Bronchial epithelial cell (primary cell): ENCODE measurements around the gene SBNO2. TPM values are rescaled to one million over a fixed set of nuclear protein-coding genes. Genes with fewer than 3 reads are reported as not detected.
A peak's percentile ranks its signal among the peaks of the same experiment; 100 is the strongest.

Experiments
- DNase-seq: peaks from one replicate; pipeline ENCODE4 v3.0.0-alpha.2; 2010; ENCODE audit warnings: low read depth
- FAIRE-seq: peaks from 2 replicates; lab custom pipeline; 2011; peaks lifted over from hg19 to GRCh38; lab: Jason Lieb, UNC
- H3K27me3 ChIP-seq: 2 replicates; pipeline ENCODE4 v1.5.1; 2011; ENCODE audit warnings: low read length; ENCODE audit not compliant: control insufficient read depth, insufficient read depth
- H3K36me3 ChIP-seq: 2 replicates; pipeline ENCODE4 v1.5.1; 2011; ENCODE audit warnings: low read length; ENCODE audit not compliant: control insufficient read depth, insufficient read depth
- H3K4me3 ChIP-seq: 2 replicates; pipeline ENCODE4 v1.5.1; 2011; ENCODE audit warnings: mild to moderate bottlenecking, low read depth, low read length, control low read depth
- CTCF ChIP-seq: IDR thresholded peaks from 2 replicates; pipeline ENCODE4 v1.5.1; 2011; ENCODE audit warnings: mild to moderate bottlenecking, moderate library complexity, low read length, control low read depth, inconsistent platforms; ENCODE audit not compliant: insufficient read depth, severe bottlenecking
- total RNA-seq: library from RNA; depleted of rRNA; stranded (reverse); fragments of >200 nt; gene quantifications from 2 replicates; pipeline ENCODE4 v1.2.1, GENCODE V29; 2014

The SBNO2 gene
- total RNA-seq, 1 donor from 2014 or later = 16.8 TPM

GRCh38 chr19:1066748-1067340 is 107.2 kb downstream of the SBNO2 start, which contains the start of gene ARHGAP45:
Gene ARHGAP45 (plus strand): TSS chr19:1067167. CDS start chr19:1067406, 239 bp downstream.
- Histone ChIP-seq H3K4me3 (peak within 1 kb of the TSS; percentile 27), H3K36me3 (no peaks in the 10 kb centered on the region), H3K27me3 (peaks cover 5% of the 10 kb centered on the region)
- FAIRE-seq (no peak), DNase-seq (no peak)
- no peak for TF ChIP-seq CTCF

- FAIRE-seq (no peak), DNase-seq (no peak)
Observed at GRCh38 chr19:1066251-1066747, 107.8 kb downstream of the SBNO2 start.

GRCh38 chr19:1065606-1066109 is 108.4 kb downstream of the SBNO2 start:
- no peak for TF ChIP-seq CTCF
- H3K36me3 ChIP-seq = no peaks in the 10 kb centered on the region
- DNase-seq = peak; percentile 54
- FAIRE-seq = no peak
- H3K4me3 ChIP-seq = no peak overlapping the region
- peaks cover 1% of the 10 kb centered on the region for H3K27me3 ChIP-seq

More at GRCh38 chr19:1066251-1066747, 107.8 kb downstream of the SBNO2 start:
- Histone ChIP-seq H3K27me3 (peaks cover 5% of the 10 kb centered on the region), H3K4me3 (no peak overlapping the region), H3K36me3 (no peaks in the 10 kb centered on the region)
- no peak for TF ChIP-seq CTCF

- no peak overlapping the region for H3K4me3 ChIP-seq
- H3K27me3 ChIP-seq = no peaks in the 10 kb centered on the region
- H3K36me3 ChIP-seq = no peaks in the 10 kb centered on the region
- DNase-seq (peak; percentile 35), FAIRE-seq (no peak)
- TF ChIP-seq CTCF = peak; percentile 81
Observed at GRCh38 chr19:1064661-1065605, 109.1 kb downstream of the SBNO2 start.

- Histone ChIP-seq H3K4me3 (no peak overlapping the region), H3K36me3 (no peaks in the 10 kb centered on the region), H3K27me3 (no peaks in the 10 kb centered on the region)
- TF ChIP-seq CTCF = no peak
- FAIRE-seq (no peak), DNase-seq (no peak)
Observed at GRCh38 chr19:1063909-1064660, 110.0 kb downstream of the SBNO2 start.
